WTC11 (cell line): ENCODE results near the gene SLC35E3. TPM values are rescaled to one million over a fixed set of nuclear protein-coding genes. Genes with fewer than 3 reads are reported as not detected.

ENCODE experiments used
- ATAC-seq: fragments of 200-7000 bp; cut with Tn5 transposase; 2 replicates; pipeline ENCODE4 v1.10.0; 2021; ENCODE audit warnings: mild to moderate bottlenecking, moderate library complexity
- CTCF ChIA-PET: fragments of 300-600 bp; sonication (Branson Sonifier 250); formaldehyde crosslinking; loops from one replicate; lab custom pipeline; 2021; ENCODE audit warnings: antibody characterized with exemption; lab: Charles Lee
- POLR2A ChIA-PET: fragments of 350-600 bp; sonication (Branson Sonifier 250); formaldehyde crosslinking; loops from one replicate; lab custom pipeline; 2021; ENCODE audit warnings: antibody characterized with exemption; lab: Charles Lee
- DNase-seq: peaks from one replicate; pipeline ENCODE4 v3.0.0; 2021; ENCODE audit warnings: low spot score
- H3K27ac Mint-ChIP-seq: 2 replicates; pipeline ENCODE4 v1.8.0; 2021; ENCODE audit warnings: mixed read lengths
- H3K27me3 Mint-ChIP-seq: 2 replicates; pipeline ENCODE4 v1.8.0; 2021; ENCODE audit warnings: low read depth, mild to moderate bottlenecking, moderate library complexity, mixed read lengths
- H3K36me3 Mint-ChIP-seq: 2 replicates; pipeline ENCODE4 v1.8.0; 2021; ENCODE audit warnings: mixed read lengths
- H3K4me1 Mint-ChIP-seq: 2 replicates; pipeline ENCODE4 v1.8.0; 2022; ENCODE audit warnings: mixed read lengths
- H3K4me3 Mint-ChIP-seq: 2 replicates; pipeline ENCODE4 v1.8.0; 2021; ENCODE audit warnings: mild to moderate bottlenecking, moderate library complexity, mixed read lengths
- H3K9me3 Mint-ChIP-seq: 2 replicates; pipeline ENCODE4 v1.8.0; 2021; ENCODE audit warnings: mixed read lengths
- ATF2 ChIP-seq: sonication (generic); formaldehyde crosslinking; IDR thresholded peaks from 2 replicates; pipeline ENCODE4 v1.8.1; 2022; ENCODE audit warnings: low read depth, missing genetic modification reagents, borderline replicate concordance
- CREB1 ChIP-seq: sonication (generic); formaldehyde crosslinking; IDR thresholded peaks from 2 replicates; pipeline ENCODE4 v1.8.0; 2023; ENCODE audit warnings: mild to moderate bottlenecking, missing genetic modification reagents
- CTCF ChIP-seq: fragments of 200-600 bp; IDR thresholded peaks from 2 replicates; pipeline ENCODE4 v1.8.0; 2022; ENCODE audit warnings: antibody characterized with exemption
- EMX1 ChIP-seq: fragments of 250-450 bp; sonication (Bioruptor Pico); IDR thresholded peaks from 2 replicates; pipeline ENCODE4 v1.8.0; 2021; ENCODE audit warnings: mild to moderate bottlenecking
- ESRRA ChIP-seq: sonication (generic); formaldehyde crosslinking; IDR thresholded peaks from 2 replicates; pipeline ENCODE4 v1.8.1; 2022; ENCODE audit warnings: mild to moderate bottlenecking, missing genetic modification reagents, borderline replicate concordance
- FOXK1 ChIP-seq: sonication (generic); formaldehyde crosslinking; IDR thresholded peaks from 2 replicates; pipeline ENCODE4 v1.8.0; 2022; ENCODE audit warnings: mild to moderate bottlenecking, moderate library complexity, missing genetic modification reagents
- GRHL2 ChIP-seq: fragments of 250-450 bp; sonication (Bioruptor Pico); IDR thresholded peaks from 2 replicates; pipeline ENCODE4 v1.8.0; 2022; ENCODE audit warnings: mild to moderate bottlenecking, moderate library complexity; ENCODE audit not compliant: insufficient replicate concordance, severe bottlenecking
- IRF2 ChIP-seq: sonication (generic); formaldehyde crosslinking; IDR thresholded peaks from 2 replicates; pipeline ENCODE4 v1.8.0; 2022; ENCODE audit warnings: low read depth, missing genetic modification reagents, borderline replicate concordance
- MAX ChIP-seq: sonication (generic); formaldehyde crosslinking; IDR thresholded peaks from 2 replicates; pipeline ENCODE4 v1.8.0; 2022; ENCODE audit warnings: mild to moderate bottlenecking, missing genetic modification reagents
- PRRX2 ChIP-seq: fragments of 250-450 bp; sonication (Bioruptor Pico); IDR thresholded peaks from 2 replicates; pipeline ENCODE4 v1.8.0; 2021; ENCODE audit warnings: mild to moderate bottlenecking
- RELA ChIP-seq: sonication (generic); formaldehyde crosslinking; IDR thresholded peaks from 2 replicates; pipeline ENCODE4 v1.8.1; 2022; ENCODE audit warnings: missing genetic modification reagents, mild to moderate bottlenecking, borderline replicate concordance
- SOX15 ChIP-seq: fragments of 250-450 bp; sonication (Bioruptor Pico); IDR thresholded peaks from 2 replicates; pipeline ENCODE4 v1.9.0; 2021; ENCODE audit warnings: mild to moderate bottlenecking
- SP1 ChIP-seq: sonication (generic); formaldehyde crosslinking; conservative IDR thresholded peaks from 2 replicates; pipeline ENCODE4 v1.8.1; 2022; ENCODE audit warnings: missing genetic modification reagents
- TEAD1 ChIP-seq: sonication (generic); formaldehyde crosslinking; IDR thresholded peaks from 2 replicates; pipeline ENCODE4 v1.8.0; 2022; ENCODE audit warnings: mild to moderate bottlenecking, missing genetic modification reagents
- ZBTB21 ChIP-seq: sonication (generic); formaldehyde crosslinking; IDR thresholded peaks from 2 replicates; pipeline ENCODE4 v1.8.1; 2023; ENCODE audit warnings: mild to moderate bottlenecking, missing genetic modification reagents, borderline replicate concordance
- ZMAT4 ChIP-seq: fragments of 250-450 bp; sonication (Bioruptor Pico); IDR thresholded peaks from 2 replicates; pipeline ENCODE4 v1.9.0; 2021; ENCODE audit warnings: mild to moderate bottlenecking
- ZNF138 ChIP-seq: sonication (generic); formaldehyde crosslinking; conservative IDR thresholded peaks from 2 replicates; pipeline ENCODE4 v1.8.1; 2022; ENCODE audit warnings: mild to moderate bottlenecking, moderate library complexity, missing genetic modification reagents
- total RNA-seq: library from RNA; stranded (reverse); gene quantifications from 3 replicates; pipeline ENCODE4 v1.2.3, GENCODE V29; 2021
- TF ChIP-seq, protein P1 (sequence below): sonication (generic); formaldehyde crosslinking; IDR thresholded peaks from 2 replicates; pipeline ENCODE4 v1.8.1; 2023; ENCODE audit warnings: mild to moderate bottlenecking, missing genetic modification reagents, moderate library complexity
- TF ChIP-seq, protein P2 (sequence below): sonication (generic); formaldehyde crosslinking; IDR thresholded peaks from 2 replicates; pipeline ENCODE4 v1.8.1; 2022; ENCODE audit warnings: missing genetic modification reagents, borderline replicate concordance
- TF ChIP-seq, protein P3 (sequence below): sonication (generic); formaldehyde crosslinking; IDR thresholded peaks from 2 replicates; pipeline ENCODE4 v1.8.0; 2023; ENCODE audit warnings: missing genetic modification reagents
- TF ChIP-seq, protein P4 (sequence below): fragments of 250-450 bp; sonication (Bioruptor Pico); IDR thresholded peaks from 2 replicates; pipeline ENCODE4 v1.9.0; 2021; ENCODE audit warnings: mild to moderate bottlenecking, borderline replicate concordance
- TF ChIP-seq, protein P5 (sequence below): fragments of 250-450 bp; sonication (Bioruptor Pico); IDR thresholded peaks from 2 replicates; pipeline ENCODE4 v1.9.0; 2021; ENCODE audit warnings: moderate library complexity, mild to moderate bottlenecking, inconsistent platforms, borderline replicate concordance
- TF ChIP-seq, protein P6 (sequence below): sonication (generic); formaldehyde crosslinking; IDR thresholded peaks from 2 replicates; pipeline ENCODE4 v1.8.0; 2022; ENCODE audit warnings: mild to moderate bottlenecking, missing genetic modification reagents

The SLC35E3 gene
- total RNA-seq, 1 experiment from 2014 or later: 11.3 TPM

DNA sequence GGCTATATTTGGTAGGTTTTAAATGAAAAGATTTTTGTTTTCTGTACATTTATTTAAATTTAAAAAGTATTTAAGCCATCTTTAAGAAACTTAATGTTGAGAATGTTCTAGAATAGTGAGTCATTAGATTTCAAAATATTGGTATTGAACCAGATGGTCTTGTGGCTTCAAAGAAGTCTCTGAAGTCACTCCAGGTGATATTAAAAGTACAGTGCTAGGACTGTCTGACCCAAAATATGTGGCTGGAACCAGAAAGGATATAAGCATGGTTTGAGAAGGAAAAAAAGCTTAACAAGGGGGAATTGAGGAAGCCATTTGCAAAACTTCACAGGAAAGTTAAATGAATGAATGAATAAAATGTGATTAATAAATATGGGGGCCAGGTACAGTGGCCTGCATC is 33.3 kb downstream of the SLC35E3 start:
- DNase-seq (no peak), ATAC-seq (no peak)
- TF ChIP-seq, protein P1, sequence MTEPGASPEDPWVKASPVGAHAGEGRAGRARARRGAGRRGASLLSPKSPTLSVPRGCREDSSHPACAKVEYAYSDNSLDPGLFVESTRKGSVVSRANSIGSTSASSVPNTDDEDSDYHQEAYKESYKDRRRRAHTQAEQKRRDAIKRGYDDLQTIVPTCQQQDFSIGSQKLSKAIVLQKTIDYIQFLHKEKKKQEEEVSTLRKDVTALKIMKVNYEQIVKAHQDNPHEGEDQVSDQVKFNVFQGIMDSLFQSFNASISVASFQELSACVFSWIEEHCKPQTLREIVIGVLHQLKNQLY (CRISPR knock-in tag): no peak
- TF ChIP-seq, protein P2, sequence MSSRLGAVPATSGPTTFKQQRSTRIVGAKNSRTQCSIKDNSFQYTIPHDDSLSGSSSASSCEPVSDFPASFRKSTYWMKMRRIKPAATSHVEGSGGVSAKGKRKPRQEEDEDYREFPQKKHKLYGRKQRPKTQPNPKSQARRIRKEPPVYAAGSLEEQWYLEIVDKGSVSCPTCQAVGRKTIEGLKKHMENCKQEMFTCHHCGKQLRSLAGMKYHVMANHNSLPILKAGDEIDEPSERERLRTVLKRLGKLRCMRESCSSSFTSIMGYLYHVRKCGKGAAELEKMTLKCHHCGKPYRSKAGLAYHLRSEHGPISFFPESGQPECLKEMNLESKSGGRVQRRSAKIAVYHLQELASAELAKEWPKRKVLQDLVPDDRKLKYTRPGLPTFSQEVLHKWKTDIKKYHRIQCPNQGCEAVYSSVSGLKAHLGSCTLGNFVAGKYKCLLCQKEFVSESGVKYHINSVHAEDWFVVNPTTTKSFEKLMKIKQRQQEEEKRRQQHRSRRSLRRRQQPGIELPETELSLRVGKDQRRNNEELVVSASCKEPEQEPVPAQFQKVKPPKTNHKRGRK (CRISPR knock-in tag): no peak
- TF ChIP-seq ZNF138 (CRISPR knock-in tag) (no peak), RELA (no peak), ZMAT4 (CRISPR knock-in tag) (no peak)
- TF ChIP-seq, protein P3, sequence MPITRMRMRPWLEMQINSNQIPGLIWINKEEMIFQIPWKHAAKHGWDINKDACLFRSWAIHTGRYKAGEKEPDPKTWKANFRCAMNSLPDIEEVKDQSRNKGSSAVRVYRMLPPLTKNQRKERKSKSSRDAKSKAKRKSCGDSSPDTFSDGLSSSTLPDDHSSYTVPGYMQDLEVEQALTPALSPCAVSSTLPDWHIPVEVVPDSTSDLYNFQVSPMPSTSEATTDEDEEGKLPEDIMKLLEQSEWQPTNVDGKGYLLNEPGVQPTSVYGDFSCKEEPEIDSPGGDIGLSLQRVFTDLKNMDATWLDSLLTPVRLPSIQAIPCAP (CRISPR knock-in tag): no peak
- Mint-ChIP-seq H3K27ac (peak overlapping the region; percentile 78), H3K27me3 (no peaks in the 10 kb centered on the region), H3K4me1 (peaks cover 2% of the 10 kb centered on the region; the same call in 1 of the 2 replicates), H3K9me3 (no peaks in the 10 kb centered on the region), H3K4me3 (no peak overlapping the region), H3K36me3 (no peaks in the 10 kb centered on the region)
- ChIA-PET CTCF (no interaction called here), POLR2A (no interaction called here)

- ATAC-seq (no peak), DNase-seq (no peak)
- Mint-ChIP-seq H3K27me3 (no peaks in the 10 kb centered on the region), H3K4me1 (peaks cover 2% of the 10 kb centered on the region; the same call in 1 of the 2 replicates), H3K36me3 (no peaks in the 10 kb centered on the region), H3K4me3 (no peak overlapping the region), H3K9me3 (no peaks in the 10 kb centered on the region), H3K27ac (peak overlapping the region; percentile 60)
- CTCF ChIA-PET: interaction anchor here (0.7 kb wide), 1 partner anchor 34 kb away, joined by 3 read pairs; no protein-coding TSS in a partner anchor
- POLR2A ChIA-PET: interaction anchor here (0.6 kb wide), 1 partner anchor 97 kb away, joined by 6 read pairs; no protein-coding TSS in a partner anchor
- TF ChIP-seq PRRX2 (no peak), CTCF (no peak), MAX (CRISPR knock-in tag) (no peak), IRF2 (CRISPR knock-in tag) (no peak), CREB1 (CRISPR knock-in tag) (no peak), TEAD1 (CRISPR knock-in tag) (no peak), ZBTB21 (CRISPR knock-in tag) (no peak), SP1 (CRISPR knock-in tag) (no peak), EMX1 (no peak), SOX15 (no peak), ESRRA (CRISPR knock-in tag) (no peak), FOXK1 (CRISPR knock-in tag) (no peak), GRHL2 (CRISPR knock-in tag) (no peak), ATF2 (CRISPR knock-in tag) (no peak)
- TF ChIP-seq, protein P4, sequence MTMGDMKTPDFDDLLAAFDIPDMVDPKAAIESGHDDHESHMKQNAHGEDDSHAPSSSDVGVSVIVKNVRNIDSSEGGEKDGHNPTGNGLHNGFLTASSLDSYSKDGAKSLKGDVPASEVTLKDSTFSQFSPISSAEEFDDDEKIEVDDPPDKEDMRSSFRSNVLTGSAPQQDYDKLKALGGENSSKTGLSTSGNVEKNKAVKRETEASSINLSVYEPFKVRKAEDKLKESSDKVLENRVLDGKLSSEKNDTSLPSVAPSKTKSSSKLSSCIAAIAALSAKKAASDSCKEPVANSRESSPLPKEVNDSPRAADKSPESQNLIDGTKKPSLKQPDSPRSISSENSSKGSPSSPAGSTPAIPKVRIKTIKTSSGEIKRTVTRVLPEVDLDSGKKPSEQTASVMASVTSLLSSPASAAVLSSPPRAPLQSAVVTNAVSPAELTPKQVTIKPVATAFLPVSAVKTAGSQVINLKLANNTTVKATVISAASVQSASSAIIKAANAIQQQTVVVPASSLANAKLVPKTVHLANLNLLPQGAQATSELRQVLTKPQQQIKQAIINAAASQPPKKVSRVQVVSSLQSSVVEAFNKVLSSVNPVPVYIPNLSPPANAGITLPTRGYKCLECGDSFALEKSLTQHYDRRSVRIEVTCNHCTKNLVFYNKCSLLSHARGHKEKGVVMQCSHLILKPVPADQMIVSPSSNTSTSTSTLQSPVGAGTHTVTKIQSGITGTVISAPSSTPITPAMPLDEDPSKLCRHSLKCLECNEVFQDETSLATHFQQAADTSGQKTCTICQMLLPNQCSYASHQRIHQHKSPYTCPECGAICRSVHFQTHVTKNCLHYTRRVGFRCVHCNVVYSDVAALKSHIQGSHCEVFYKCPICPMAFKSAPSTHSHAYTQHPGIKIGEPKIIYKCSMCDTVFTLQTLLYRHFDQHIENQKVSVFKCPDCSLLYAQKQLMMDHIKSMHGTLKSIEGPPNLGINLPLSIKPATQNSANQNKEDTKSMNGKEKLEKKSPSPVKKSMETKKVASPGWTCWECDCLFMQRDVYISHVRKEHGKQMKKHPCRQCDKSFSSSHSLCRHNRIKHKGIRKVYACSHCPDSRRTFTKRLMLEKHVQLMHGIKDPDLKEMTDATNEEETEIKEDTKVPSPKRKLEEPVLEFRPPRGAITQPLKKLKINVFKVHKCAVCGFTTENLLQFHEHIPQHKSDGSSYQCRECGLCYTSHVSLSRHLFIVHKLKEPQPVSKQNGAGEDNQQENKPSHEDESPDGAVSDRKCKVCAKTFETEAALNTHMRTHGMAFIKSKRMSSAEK (CRISPR knock-in tag): no peak
- TF ChIP-seq, protein P5, sequence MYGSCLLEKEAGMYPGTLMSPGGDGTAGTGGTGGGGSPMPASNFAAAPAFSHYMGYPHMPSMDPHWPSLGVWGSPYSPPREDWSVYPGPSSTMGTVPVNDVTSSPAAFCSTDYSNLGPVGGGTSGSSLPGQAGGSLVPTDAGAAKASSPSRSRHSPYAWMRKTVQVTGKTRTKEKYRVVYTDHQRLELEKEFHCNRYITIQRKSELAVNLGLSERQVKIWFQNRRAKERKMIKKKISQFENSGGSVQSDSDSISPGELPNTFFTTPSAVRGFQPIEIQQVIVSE: no peak
- TF ChIP-seq, protein P6, sequence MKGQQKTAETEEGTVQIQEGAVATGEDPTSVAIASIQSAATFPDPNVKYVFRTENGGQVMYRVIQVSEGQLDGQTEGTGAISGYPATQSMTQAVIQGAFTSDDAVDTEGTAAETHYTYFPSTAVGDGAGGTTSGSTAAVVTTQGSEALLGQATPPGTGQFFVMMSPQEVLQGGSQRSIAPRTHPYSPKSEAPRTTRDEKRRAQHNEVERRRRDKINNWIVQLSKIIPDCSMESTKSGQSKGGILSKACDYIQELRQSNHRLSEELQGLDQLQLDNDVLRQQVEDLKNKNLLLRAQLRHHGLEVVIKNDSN (CRISPR knock-in tag): no peak
Observed at GRCh38 chr12:68780731-68781130, 34.8 kb downstream of the SLC35E3 start.
